ENCODE data around the gene LYPD6B. TPM values are rescaled to one million over a fixed set of nuclear protein-coding genes. Genes with fewer than 3 reads are reported as not detected.

The LYPD6B gene
- total RNA-seq, 1 donor from 2014 or later, result not detected

- no peak for DNase-seq
These were observed 41.6 kb downstream of the LYPD6B start for GRCh38 chr2:149080099-149080498.

- no peak for DNase-seq
These were observed 42.5 kb downstream of the LYPD6B start for GRCh38 chr2:149080971-149081370.

- no peak for DNase-seq
These were observed 43.6 kb downstream of the LYPD6B start for GRCh38 chr2:149082079-149082478.

GRCh38 chr2:149082735-149083134 is 44.2 kb downstream of the LYPD6B start:
- DNase-seq, result no peak

- DNase-seq, result no peak
These were observed 46.7 kb downstream of the LYPD6B start for GRCh38 chr2:149084924-149085795.

GRCh38 chr2:149087751-149088150 is 49.3 kb downstream of the LYPD6B start:
- peak; percentile 20 for DNase-seq

- DNase-seq, result no peak
These were observed 50.6 kb downstream of the LYPD6B start for GRCh38 chr2:149089068-149089467.

GRCh38 chr2:149090706-149091105 is 52.2 kb downstream of the LYPD6B start:
- no peak for DNase-seq

- no peak for DNase-seq
These were observed 55.1 kb downstream of the LYPD6B start for GRCh38 chr2:149093579-149093978.

- DNase-seq, result no peak
These were observed 55.9 kb downstream of the LYPD6B start for GRCh38 chr2:149094217-149095015.

GRCh38 chr2:149098701-149099100 is 60.2 kb downstream of the LYPD6B start:
- no peak for DNase-seq

- no peak for DNase-seq
These were observed 60.8 kb downstream of the LYPD6B start for GRCh38 chr2:149099298-149099697.

GRCh38 chr2:149100739-149101699 is 62.5 kb downstream of the LYPD6B start:
- no peak for DNase-seq

GRCh38 chr2:149101818-149102217 is 63.3 kb downstream of the LYPD6B start:
- DNase-seq, result no peak

GRCh38 chr2:149103081-149103620 is 64.7 kb downstream of the LYPD6B start:
- no peak for DNase-seq

- DNase-seq, result no peak
These were observed 65.7 kb downstream of the LYPD6B start for GRCh38 chr2:149104221-149104620.

- DNase-seq, result no peak
These were observed 73.6 kb downstream of the LYPD6B start for GRCh38 chr2:149112068-149112467.

- DNase-seq, result no peak
These were observed 74.2 kb downstream of the LYPD6B start for GRCh38 chr2:149112713-149113112.

- DNase-seq, result no peak
These were observed 77.3 kb downstream of the LYPD6B start for GRCh38 chr2:149115781-149116180.

- DNase-seq, result no peak
These were observed 80.9 kb downstream of the LYPD6B start for GRCh38 chr2:149119368-149119767.

GRCh38 chr2:149122516-149122915 is 84.0 kb downstream of the LYPD6B start:
- DNase-seq, result no peak

- DNase-seq, result no peak
These were observed 86.7 kb downstream of the LYPD6B start for GRCh38 chr2:149125031-149125725.
